Bronchial epithelial cell (primary cell): ENCODE results near the gene HIVEP1. TPM values are rescaled to one million over a fixed set of nuclear protein-coding genes. Genes with fewer than 3 reads are reported as not detected.

Experiments used
- DNase-seq: peaks from one replicate; pipeline ENCODE4 v3.0.0-alpha.2; 2010; ENCODE audit warnings: low read depth
- FAIRE-seq: peaks from 2 replicates; lab custom pipeline; 2011; peaks lifted over from hg19 to GRCh38; lab: Jason Lieb, UNC
- H3K27me3 ChIP-seq: 2 replicates; pipeline ENCODE4 v1.5.1; 2011; ENCODE audit warnings: low read length; ENCODE audit not compliant: control insufficient read depth, insufficient read depth
- H3K36me3 ChIP-seq: 2 replicates; pipeline ENCODE4 v1.5.1; 2011; ENCODE audit warnings: low read length; ENCODE audit not compliant: control insufficient read depth, insufficient read depth
- H3K4me3 ChIP-seq: 2 replicates; pipeline ENCODE4 v1.5.1; 2011; ENCODE audit warnings: mild to moderate bottlenecking, low read depth, low read length, control low read depth
- total RNA-seq: library from RNA; depleted of rRNA; stranded (reverse); fragments of >200 nt; gene quantifications from 2 replicates; pipeline ENCODE4 v1.2.1, GENCODE V29; 2014
- TF ChIP-seq, protein P1 (sequence below): IDR thresholded peaks from 2 replicates; pipeline ENCODE4 v1.5.1; 2011; ENCODE audit warnings: mild to moderate bottlenecking, moderate library complexity, low read length, control low read depth, inconsistent platforms; ENCODE audit not compliant: insufficient read depth, severe bottlenecking

Gene HIVEP1
- total RNA-seq, 1 donor from 2014 or later = 6.8 TPM

DNA sequence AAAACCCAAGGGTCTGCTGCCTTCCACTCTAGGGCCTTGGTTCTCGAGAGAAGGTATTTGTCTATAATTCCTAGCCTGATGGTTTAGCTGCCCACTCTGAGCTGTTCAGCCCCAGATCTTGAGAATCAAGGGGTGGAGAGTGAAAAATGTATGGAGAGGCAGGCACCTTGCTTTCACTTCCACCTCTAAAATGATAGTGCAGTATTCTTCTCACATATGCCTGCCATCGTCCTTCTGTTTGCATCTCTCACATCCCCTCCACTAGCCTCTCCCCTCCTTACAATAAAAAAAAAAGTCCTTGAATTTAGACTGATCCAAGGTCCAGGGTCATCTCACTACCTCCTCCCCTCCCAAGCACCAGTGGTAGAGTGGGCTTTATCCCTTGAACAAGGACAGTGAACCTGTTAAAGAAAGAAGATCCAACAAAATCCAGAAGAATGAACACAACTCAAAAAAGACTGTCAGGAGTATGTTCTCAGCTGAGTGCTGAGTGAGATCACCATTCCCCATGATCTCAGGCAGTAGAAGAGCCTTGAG, 104.2 kb downstream of the HIVEP1 start:
- DNase-seq = no peak
- H3K4me3 ChIP-seq = no peak overlapping the region
- TF ChIP-seq, protein P1, sequence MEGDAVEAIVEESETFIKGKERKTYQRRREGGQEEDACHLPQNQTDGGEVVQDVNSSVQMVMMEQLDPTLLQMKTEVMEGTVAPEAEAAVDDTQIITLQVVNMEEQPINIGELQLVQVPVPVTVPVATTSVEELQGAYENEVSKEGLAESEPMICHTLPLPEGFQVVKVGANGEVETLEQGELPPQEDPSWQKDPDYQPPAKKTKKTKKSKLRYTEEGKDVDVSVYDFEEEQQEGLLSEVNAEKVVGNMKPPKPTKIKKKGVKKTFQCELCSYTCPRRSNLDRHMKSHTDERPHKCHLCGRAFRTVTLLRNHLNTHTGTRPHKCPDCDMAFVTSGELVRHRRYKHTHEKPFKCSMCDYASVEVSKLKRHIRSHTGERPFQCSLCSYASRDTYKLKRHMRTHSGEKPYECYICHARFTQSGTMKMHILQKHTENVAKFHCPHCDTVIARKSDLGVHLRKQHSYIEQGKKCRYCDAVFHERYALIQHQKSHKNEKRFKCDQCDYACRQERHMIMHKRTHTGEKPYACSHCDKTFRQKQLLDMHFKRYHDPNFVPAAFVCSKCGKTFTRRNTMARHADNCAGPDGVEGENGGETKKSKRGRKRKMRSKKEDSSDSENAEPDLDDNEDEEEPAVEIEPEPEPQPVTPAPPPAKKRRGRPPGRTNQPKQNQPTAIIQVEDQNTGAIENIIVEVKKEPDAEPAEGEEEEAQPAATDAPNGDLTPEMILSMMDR = no peak
- no peaks in the 10 kb centered on the region for H3K27me3 ChIP-seq
- H3K36me3 ChIP-seq = peaks cover 15% of the 10 kb centered on the region
- FAIRE-seq = no peak

DNA sequence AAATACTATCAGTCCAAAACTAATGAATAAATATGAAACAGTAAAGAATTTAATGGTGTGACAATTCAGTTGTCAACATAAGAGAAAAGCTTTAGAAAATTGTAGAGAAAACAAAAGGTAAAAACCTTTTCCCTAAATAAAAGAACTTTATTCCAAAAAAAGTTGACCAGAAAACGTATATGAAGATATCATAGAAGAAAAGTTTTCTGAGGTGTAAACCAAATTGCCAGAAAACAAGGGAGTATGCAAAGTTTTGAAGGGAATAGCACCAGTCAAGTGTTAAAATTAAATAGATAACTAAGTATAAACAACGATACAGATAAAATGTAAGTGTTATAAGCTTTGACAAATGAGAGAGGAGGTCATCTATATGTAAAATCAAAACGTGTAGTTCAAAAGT, 104.9 kb downstream of the HIVEP1 start:
- TF ChIP-seq, protein P1 = no peak
- Histone ChIP-seq H3K27me3 (no peaks in the 10 kb centered on the region), H3K4me3 (no peak overlapping the region), H3K36me3 (peaks cover 17% of the 10 kb centered on the region)
- DNase-seq (no peak), FAIRE-seq (no peak)

DNA sequence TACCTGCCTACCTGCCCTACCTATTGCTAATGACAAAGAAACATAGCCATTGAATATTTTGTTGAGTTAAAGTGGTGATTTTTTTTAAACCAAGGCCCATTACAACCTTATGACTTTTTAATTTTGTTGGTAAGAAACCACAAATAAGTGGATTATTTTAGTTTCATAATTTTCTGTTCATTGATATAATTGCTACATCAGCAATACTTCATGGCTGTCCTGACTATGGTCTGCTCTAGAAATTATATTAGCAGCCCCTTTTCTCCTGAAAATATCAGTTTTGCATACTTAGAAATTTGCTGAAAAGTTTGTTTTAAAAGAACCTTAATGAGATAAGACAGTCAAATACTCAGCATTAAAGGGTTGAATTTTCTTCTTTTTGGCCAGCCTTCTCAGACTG, 106.5 kb downstream of the HIVEP1 start:
- TF ChIP-seq, protein P1 = no peak
- Histone ChIP-seq H3K36me3 (peaks cover 19% of the 10 kb centered on the region), H3K4me3 (no peak overlapping the region), H3K27me3 (no peaks in the 10 kb centered on the region)
- FAIRE-seq (no peak), DNase-seq (no peak)

DNA sequence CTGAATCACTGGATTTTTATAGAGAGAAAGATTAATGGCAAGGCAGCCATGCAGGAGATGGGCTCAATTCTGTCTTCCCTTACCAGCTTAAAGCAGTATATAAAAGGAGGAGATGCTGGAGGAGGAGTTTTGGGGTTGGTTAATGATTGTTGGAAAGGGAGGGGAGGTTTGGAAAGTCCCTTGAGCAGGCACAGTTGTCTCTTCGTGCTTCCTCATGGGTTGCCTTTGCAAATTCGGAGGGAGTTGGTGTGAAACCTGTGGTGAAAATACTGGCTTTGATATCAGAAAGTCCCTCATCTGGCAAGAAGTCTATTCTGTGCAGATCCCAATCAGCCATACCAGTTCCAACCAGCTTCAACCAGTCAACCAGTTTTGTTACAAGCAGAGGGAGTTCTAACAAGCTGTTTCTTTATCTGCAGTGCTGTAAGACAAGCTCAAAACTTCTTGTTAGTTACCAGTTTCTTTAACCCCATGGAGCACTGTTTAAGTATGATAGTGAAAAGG, 107.0 kb downstream of the HIVEP1 start:
- FAIRE-seq = no peak
- Histone ChIP-seq H3K27me3 (no peaks in the 10 kb centered on the region), H3K4me3 (no peak overlapping the region), H3K36me3 (peaks cover 19% of the 10 kb centered on the region)
- no peak for DNase-seq
- TF ChIP-seq, protein P1 = no peak

DNA sequence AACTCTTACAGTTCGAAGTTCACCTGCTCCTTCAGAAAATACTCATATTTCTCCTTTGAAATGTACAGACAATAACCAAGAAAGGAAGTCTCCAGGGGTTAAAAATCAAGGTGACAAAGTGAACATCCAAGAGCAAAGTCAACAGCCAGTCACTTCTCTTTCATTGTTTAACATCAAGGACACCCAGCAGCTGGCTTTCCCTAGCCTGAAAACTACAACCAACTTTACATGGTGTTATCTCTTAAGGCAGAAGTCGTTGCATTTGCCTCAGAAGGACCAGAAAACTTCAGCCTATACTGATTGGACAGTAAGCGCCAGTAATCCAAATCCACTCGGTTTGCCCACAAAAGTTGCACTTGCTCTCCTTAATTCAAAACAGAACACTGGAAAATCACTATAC, 113.3 kb downstream of the HIVEP1 start:
- Histone ChIP-seq H3K36me3 (peaks cover 13% of the 10 kb centered on the region), H3K27me3 (no peaks in the 10 kb centered on the region), H3K4me3 (no peak overlapping the region)
- DNase-seq (no peak), FAIRE-seq (no peak)
- TF ChIP-seq, protein P1 = no peak

DNA sequence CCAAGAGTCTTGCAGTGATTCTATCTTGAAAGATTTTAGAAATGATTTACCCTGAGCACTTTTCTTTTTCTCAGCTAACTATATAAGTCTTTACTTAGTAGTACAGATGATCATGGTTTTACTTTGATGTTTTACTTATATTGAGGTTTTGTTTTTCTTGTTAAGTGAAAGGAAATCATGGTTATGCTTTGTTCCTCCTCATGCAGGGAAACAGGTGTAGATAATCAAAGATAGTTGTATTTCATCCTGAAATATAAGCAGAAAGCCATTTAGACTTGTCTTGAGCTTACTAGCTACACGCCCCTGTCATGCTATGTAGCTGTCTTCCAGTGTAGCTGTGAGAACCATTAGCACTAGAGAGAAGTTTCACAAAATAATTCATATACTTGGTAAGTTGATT, 113.9 kb downstream of the HIVEP1 start:
- no peak for DNase-seq
- Histone ChIP-seq H3K4me3 (no peak overlapping the region), H3K36me3 (peaks cover 6% of the 10 kb centered on the region), H3K27me3 (no peaks in the 10 kb centered on the region)
- TF ChIP-seq, protein P1 = no peak
- no peak for FAIRE-seq
